Measurements from ENCODE around the gene RAPSN. TPM values are rescaled to one million over a fixed set of nuclear protein-coding genes. Genes with fewer than 3 reads are reported as not detected.

The RAPSN gene
- total and polyA plus RNA-seq, 2 experiments from 2014 or later, result 0.17 to 0.23 TPM

DNA sequence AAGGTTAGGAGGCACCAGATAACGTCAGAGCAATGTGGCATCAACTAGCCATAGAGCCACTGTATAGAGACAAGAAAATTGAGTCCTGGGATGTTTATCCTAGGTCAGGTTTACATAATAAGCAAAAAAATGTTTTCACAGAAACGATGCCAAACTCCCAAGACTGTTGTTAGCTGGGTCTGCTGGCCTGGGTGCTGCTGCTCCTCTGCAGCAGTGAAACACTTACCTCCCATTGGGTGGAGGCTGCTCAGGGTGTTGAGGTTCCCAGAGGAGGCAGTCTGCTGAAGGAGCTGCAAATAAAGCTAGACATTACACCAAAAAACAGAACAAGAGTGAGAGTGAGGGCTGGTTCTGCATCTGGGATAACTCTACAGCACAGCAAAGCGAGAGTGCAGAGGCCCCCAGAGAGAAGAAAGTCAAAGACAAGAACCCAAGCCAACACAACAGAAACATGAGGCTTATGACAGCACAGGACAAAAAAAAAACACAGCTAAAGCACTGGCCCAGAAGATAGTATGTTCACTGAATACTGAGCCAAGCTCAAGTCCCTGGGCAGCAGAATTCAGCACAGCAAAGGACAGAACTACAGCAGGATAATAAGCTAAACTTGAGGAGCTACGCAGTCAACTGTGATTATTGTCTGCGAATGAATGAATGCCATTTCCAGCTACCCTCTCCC is 29.9 kb upstream of the RAPSN start:
- ATAC-seq (no peak), DNase-seq (ENCODE audit: low spot score) (no peak)
- peaks cover 24% of the 10 kb centered on the region; the same call in 1 of the 2 replicates for H3F3A ChIP-seq (replicated peaks; ENCODE audit: low read depth)
- no peak for TF ChIP-seq JUNB (IDR thresholded peaks at IDR 0.05; ENCODE audit: unreplicated experiment)
- TF ChIP-seq EZH2phosphoT487 (IDR thresholded peaks at IDR 0.05; ENCODE audit: unreplicated experiment), result no peak
- no peak for TF ChIP-seq ZNF462 (CRISPR knock-in tag; IDR thresholded peaks at IDR 0.05)
- no peak for TF ChIP-seq STAT1 (IDR thresholded peaks at IDR 0.05; ENCODE audit: unreplicated experiment)
- no peak overlapping the region for H3K4me3 Mint-ChIP-seq
- no peak overlapping the region for H2AFZ ChIP-seq
- no peaks in the 10 kb centered on the region for H3K4me1 ChIP-seq (ENCODE audit: insufficient read depth)
- H3K27ac ChIP-seq (ENCODE audit: low read depth), result no peak overlapping the region
- H4K20me1 ChIP-seq (replicated peaks; ENCODE audit: insufficient read depth), result peaks cover 31% of the 10 kb centered on the region
- no peaks in the 10 kb centered on the region for H3K9me3 Mint-ChIP-seq
- no peaks in the 10 kb centered on the region for H3K4me1 Mint-ChIP-seq
- H3K36me3 ChIP-seq (ENCODE audit: insufficient read depth), result peaks cover 96% of the 10 kb centered on the region
- H3K27me3 Mint-ChIP-seq (ENCODE audit: insufficient read depth, low read depth, poor library complexity), result peaks cover 2% of the 10 kb centered on the region
- peaks cover 91% of the 10 kb centered on the region for H3K36me3 Mint-ChIP-seq (ENCODE audit: low read depth)
- H3K4me3 ChIP-seq, result no peak overlapping the region
- H3K27ac Mint-ChIP-seq, result no peak overlapping the region
- peaks cover 48% of the 10 kb centered on the region for H3K79me2 ChIP-seq (replicated peaks; ENCODE audit: insufficient read depth)
- no peak overlapping the region for H3K4me2 ChIP-seq
- H3K27me3 ChIP-seq (ENCODE audit: insufficient read depth), result no peaks in the 10 kb centered on the region
- H3K9me2 ChIP-seq (ENCODE audit: insufficient read depth), result no peaks in the 10 kb centered on the region

GRCh38 chr11:47477753-47478152 is 28.8 kb upstream of the RAPSN start:
- DNase-seq (ENCODE audit: low spot score), result no peak
- peaks cover 2% of the 10 kb centered on the region for H3K27me3 Mint-ChIP-seq (ENCODE audit: insufficient read depth, low read depth, poor library complexity)
- H3K27ac ChIP-seq (ENCODE audit: low read depth), result no peak overlapping the region
- no peaks in the 10 kb centered on the region for H3K27me3 ChIP-seq (ENCODE audit: insufficient read depth)
- no peaks in the 10 kb centered on the region for H3K9me3 Mint-ChIP-seq
- no peaks in the 10 kb centered on the region for H3K9me2 ChIP-seq (ENCODE audit: insufficient read depth)
- no peak overlapping the region for H3K4me2 ChIP-seq
- no peak overlapping the region for H3K27ac Mint-ChIP-seq
- H3K4me3 Mint-ChIP-seq, result no peak overlapping the region
- peaks cover 33% of the 10 kb centered on the region for H4K20me1 ChIP-seq (replicated peaks; ENCODE audit: insufficient read depth)
- H3K4me1 ChIP-seq (ENCODE audit: insufficient read depth), result no peaks in the 10 kb centered on the region
- H3K36me3 ChIP-seq (ENCODE audit: insufficient read depth), result peaks cover 94% of the 10 kb centered on the region
- no peak overlapping the region for H2AFZ ChIP-seq
- peaks cover 29% of the 10 kb centered on the region for H3F3A ChIP-seq (replicated peaks; ENCODE audit: low read depth)
- no peak overlapping the region for H3K4me3 ChIP-seq
- peaks cover 90% of the 10 kb centered on the region for H3K36me3 Mint-ChIP-seq (ENCODE audit: low read depth)
- peaks cover 50% of the 10 kb centered on the region for H3K79me2 ChIP-seq (replicated peaks; ENCODE audit: insufficient read depth)
- no peaks in the 10 kb centered on the region for H3K4me1 Mint-ChIP-seq
- ATAC-seq, result no peak
- TF ChIP-seq STAT1 (IDR thresholded peaks at IDR 0.05; ENCODE audit: unreplicated experiment), result no peak
- no peak for TF ChIP-seq EZH2 (IDR thresholded peaks at IDR 0.05; ENCODE audit: low read depth, unreplicated experiment)
- no peak for TF ChIP-seq NANOG (IDR thresholded peaks at IDR 0.05; ENCODE audit: borderline replicate concordance)
- TF ChIP-seq JUNB (IDR thresholded peaks at IDR 0.05; ENCODE audit: unreplicated experiment), result no peak
